Fibroblast of lung (primary cell): ENCODE data around the gene CDYL2. TPM values are rescaled to one million over a fixed set of nuclear protein-coding genes. Genes with fewer than 3 reads are reported as not detected.
A peak's percentile ranks its signal among the peaks of the same experiment; 100 is the strongest.

Experiments used
- DNase-seq, 2 donors: peaks; one replicate each; pipeline versions ENCODE4 v3.0.0 to v3.0.0-alpha.2; 2010; ENCODE audit warnings: low read depth in 2 of 2
- H2AFZ ChIP-seq: 2 replicates; pipeline ENCODE4 v1.5.1; 2012; ENCODE audit warnings: low read length, control low read depth, inconsistent platforms
- H3K27ac ChIP-seq: 2 replicates; pipeline ENCODE4 v1.5.1; 2011; ENCODE audit warnings: low read length, control low read depth; ENCODE audit not compliant: insufficient read depth
- H3K27me3 ChIP-seq: 2 replicates; pipeline ENCODE4 v1.5.1; 2011; ENCODE audit warnings: mild to moderate bottlenecking, low read length; ENCODE audit not compliant: control insufficient read depth, insufficient read depth
- H3K36me3 ChIP-seq: 2 replicates; pipeline ENCODE4 v1.5.1; 2011; ENCODE audit warnings: low read length; ENCODE audit not compliant: control insufficient read depth, insufficient read depth
- H3K4me1 ChIP-seq: 2 replicates; pipeline ENCODE4 v1.5.1; 2011; ENCODE audit warnings: low read length; ENCODE audit not compliant: control insufficient read depth, insufficient read depth; ENCODE audit errors: extremely low read depth
- H3K4me2 ChIP-seq: 2 replicates; pipeline ENCODE4 v1.5.1; 2011; ENCODE audit warnings: low read length, control low read depth; ENCODE audit not compliant: insufficient read depth; ENCODE audit errors: extremely low read depth
- H3K4me3 ChIP-seq, 4 experiments: fragments of 200-600 bp in 1 of 4; sonication (generic) in 1 of 4; replicated peaks in 1 of 4; 2 replicates each; pipeline ENCODE4 v1.5.1; 2011 to 2016; ENCODE audit warnings: low read length in 4 of 4, low read depth in 3 of 4, mild to moderate bottlenecking in 3 of 4, control low read depth in 2 of 4, inconsistent platforms in 1 of 4, mixed read lengths in 1 of 4; ENCODE audit not compliant: insufficient read depth in 1 of 4; ENCODE audit errors: control extremely low read depth in 1 of 4
- H3K79me2 ChIP-seq: 2 replicates; pipeline ENCODE4 v1.5.1; 2012; ENCODE audit warnings: mild to moderate bottlenecking, low read length, inconsistent platforms; ENCODE audit not compliant: control insufficient read depth, insufficient read depth
- H3K9ac ChIP-seq: 2 replicates; pipeline ENCODE4 v1.5.1; 2011; ENCODE audit warnings: mild to moderate bottlenecking, low read length, control low read depth; ENCODE audit not compliant: insufficient read depth
- H3K9me3 ChIP-seq: 2 replicates; pipeline ENCODE4 v1.5.1; 2012; ENCODE audit warnings: low read depth, low read length; ENCODE audit not compliant: control insufficient read depth, insufficient read depth
- H4K20me1 ChIP-seq: 2 replicates; pipeline ENCODE4 v1.5.1; 2011; ENCODE audit warnings: low read length; ENCODE audit not compliant: control insufficient read depth, insufficient read depth; ENCODE audit errors: extremely low read depth
- CTCF ChIP-seq, 2 donors: IDR thresholded peaks in 1 of 2; conservative IDR thresholded peaks in 1 of 2; 1 replicate in 1 of 2; 2 replicates in 1 of 2; pipeline ENCODE4 v1.5.1; 2011 to 2012; ENCODE audit warnings: low read length in 2 of 2, control low read depth in 1 of 2, inconsistent platforms in 1 of 2, low read depth in 1 of 2, mild to moderate bottlenecking in 1 of 2
- EZH2 ChIP-seq: IDR thresholded peaks from 2 replicates; pipeline ENCODE4 v1.5.1; 2012; ENCODE audit warnings: low read length, control low read depth, mild to moderate bottlenecking; ENCODE audit errors: missing control alignments
- polyA plus RNA-seq, 2 donors: library from polyadenylated mRNA; depleted of rRNA in 1 of 2; stranded (reverse) in 1 of 2; unstranded in 1 of 2; fragments of >200 nt; gene quantifications; 2 replicates each; pipeline ENCODE4 v1.2.1, GENCODE V29; 2011 to 2012; ENCODE audit warnings: missing spikeins in 1 of 2
- total RNA-seq: library from RNA; depleted of rRNA; stranded (reverse); fragments of >200 nt; gene quantifications from 2 replicates; pipeline ENCODE4 v1.2.1, GENCODE V29; 2014

Gene CDYL2
- total and polyA plus RNA-seq, 2 donors (not counting 1 experiment from before 2014, with no cell fraction given): 1.1 to 3.5 TPM

GRCh38 chr16:80754476-80754875 lies 49.9 kb downstream of the CDYL2 start:
- H3K79me2 ChIP-seq: no peaks in the 10 kb centered on the region
- no peak for TF ChIP-seq EZH2
- TF ChIP-seq CTCF (conservative IDR thresholded peaks at IDR 0.05 in 1 of 2, IDR thresholded peaks at IDR 0.05 in 1 of 2; ENCODE audit: low read depth in 1 of 2, low read length in 2 of 2): no peak

GRCh38 chr16:80752541-80752940 lies 51.9 kb downstream of the CDYL2 start:
- Histone ChIP-seq H3K4me2 (no peak overlapping the region), H3K9me3 (no peaks in the 10 kb centered on the region), H3K9ac (no peak overlapping the region), H3K4me1 (no peaks in the 10 kb centered on the region), H3K79me2 (no peaks in the 10 kb centered on the region), H3K4me3 (no peak overlapping the region), H2AFZ (no peak overlapping the region), H3K36me3 (no peaks in the 10 kb centered on the region), H3K27me3 (no peaks in the 10 kb centered on the region), H4K20me1 (no peaks in the 10 kb centered on the region), H3K27ac (no peak overlapping the region)
- TF ChIP-seq EZH2 (no peak), CTCF (conservative IDR thresholded peaks at IDR 0.05 in 1 of 2, IDR thresholded peaks at IDR 0.05 in 1 of 2; ENCODE audit: low read depth in 1 of 2, low read length in 2 of 2) (no peak)
- no peak for DNase-seq

More at GRCh38 chr16:80754476-80754875, 49.9 kb downstream of the CDYL2 start:
- Histone ChIP-seq H2AFZ (no peak overlapping the region), H3K36me3 (no peaks in the 10 kb centered on the region), H3K4me3 (no peak overlapping the region), H3K4me1 (no peaks in the 10 kb centered on the region), H3K27ac (no peak overlapping the region), H3K9ac (no peak overlapping the region), H3K4me2 (no peak overlapping the region), H4K20me1 (no peaks in the 10 kb centered on the region), H3K9me3 (no peaks in the 10 kb centered on the region), H3K27me3 (no peaks in the 10 kb centered on the region)
- DNase-seq: no peak

DNA sequence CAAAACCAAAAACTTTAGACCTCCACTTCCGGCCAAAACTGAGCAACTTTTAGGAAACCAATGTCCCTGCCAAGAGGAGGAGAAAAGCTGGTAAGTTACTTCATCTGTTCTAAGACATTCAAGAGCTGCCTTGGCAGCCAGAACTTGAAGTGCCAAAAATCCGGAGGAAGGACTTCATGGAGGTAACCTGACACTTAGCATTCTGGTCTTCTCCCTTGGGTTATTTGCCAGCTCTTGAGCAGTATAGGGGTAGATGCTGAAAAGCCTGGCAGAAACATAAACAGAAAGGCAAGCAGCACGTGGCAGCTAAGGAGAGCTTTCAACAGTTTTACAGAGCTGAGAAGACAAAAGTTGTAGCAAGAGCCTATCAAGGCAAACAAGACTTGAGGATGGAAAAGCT lies 53.2 kb downstream of the CDYL2 start:
- peak; percentile 71 to 76 for DNase-seq
- no peaks in the 10 kb centered on the region for H3K4me1 ChIP-seq
- no peaks in the 10 kb centered on the region for H3K36me3 ChIP-seq
- H3K27ac ChIP-seq: no peak overlapping the region
- H3K9ac ChIP-seq: no peak overlapping the region
- H2AFZ ChIP-seq: no peak overlapping the region
- TF ChIP-seq EZH2 (no peak), CTCF (conservative IDR thresholded peaks at IDR 0.05 in 1 of 2, IDR thresholded peaks at IDR 0.05 in 1 of 2; ENCODE audit: low read depth in 1 of 2, low read length in 2 of 2) (no peak)
- H3K27me3 ChIP-seq: no peaks in the 10 kb centered on the region
- no peak overlapping the region for H3K4me2 ChIP-seq
- peak overlapping the region in 1 of 4 experiments; percentile 6 for H3K4me3 ChIP-seq
- H4K20me1 ChIP-seq: no peaks in the 10 kb centered on the region
- no peaks in the 10 kb centered on the region for H3K79me2 ChIP-seq
- no peaks in the 10 kb centered on the region for H3K9me3 ChIP-seq
